Measurements from ENCODE around the gene FAM117B. TPM values are rescaled to one million over a fixed set of nuclear protein-coding genes. Genes with fewer than 3 reads are reported as not detected.

Gene FAM117B
- total RNA-seq (ENCODE audit: unreplicated experiment) = 28.9 TPM
- long read RNA-seq, partial matches to known transcripts = 0 of 7 reads
- long read RNA-seq, other reads (novel, unspliced or antisense) = 7 of 7 reads

DNA sequence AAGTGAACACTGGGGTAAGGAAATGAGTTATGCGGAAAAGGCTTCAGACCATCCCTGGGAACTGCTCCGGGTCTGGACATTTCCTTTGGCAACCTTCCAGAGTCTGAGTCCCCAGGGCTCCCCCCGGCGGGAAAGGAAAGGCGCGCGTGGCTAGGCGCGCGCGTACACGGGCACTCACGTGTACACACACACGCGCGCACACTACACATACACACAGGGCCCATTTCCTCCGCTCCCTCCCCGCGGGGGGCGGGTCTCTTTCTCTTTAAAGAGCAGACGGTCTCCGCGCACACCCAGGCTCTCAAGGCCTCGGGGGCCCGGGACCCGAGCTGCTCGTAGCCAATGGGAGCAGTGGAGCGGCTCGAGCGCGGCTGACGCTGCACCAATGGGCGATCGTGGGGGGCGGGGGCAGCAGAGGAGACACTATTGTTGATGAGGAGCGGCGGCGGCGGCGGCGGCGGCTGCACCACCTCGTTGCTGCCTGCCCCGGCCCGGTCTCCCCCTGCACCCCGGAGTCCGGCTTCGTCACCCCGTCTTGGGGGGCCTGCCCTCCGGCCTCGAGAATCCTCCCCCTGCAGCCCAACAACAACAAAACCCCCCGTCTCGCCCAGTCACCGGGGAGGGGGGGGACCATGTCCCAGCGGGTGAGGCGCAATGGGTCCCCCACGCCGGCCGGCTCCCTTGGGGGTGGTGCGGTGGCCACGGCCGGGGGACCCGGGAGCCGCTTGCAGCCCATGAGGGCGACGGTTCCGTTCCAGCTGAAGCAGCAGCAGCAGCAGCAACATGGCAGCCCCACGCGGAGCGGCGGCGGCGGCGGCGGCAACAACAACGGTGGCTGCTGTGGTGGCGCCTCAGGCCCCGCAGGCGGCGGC is at the start of gene FAM117B:
Gene FAM117B, plus strand, starts transcription at position 414 of the 872 bp plus-strand sequence. Its CDS starts 219 bp downstream, at position 633.
- peak within 1 kb of the TSS; percentile 93 for H3K27ac Mint-ChIP-seq (ENCODE audit: unreplicated experiment)
- H3K4me1 Mint-ChIP-seq (ENCODE audit: low read depth, unreplicated experiment) = peaks cover 5% of the 10 kb centered on the region
- H3K27me3 Mint-ChIP-seq (ENCODE audit: unreplicated experiment) = peaks cover 9% of the 10 kb centered on the region
- H3K9me3 Mint-ChIP-seq (ENCODE audit: unreplicated experiment) = peaks cover 7% of the 10 kb centered on the region
- TF ChIP-seq, protein P1, sequence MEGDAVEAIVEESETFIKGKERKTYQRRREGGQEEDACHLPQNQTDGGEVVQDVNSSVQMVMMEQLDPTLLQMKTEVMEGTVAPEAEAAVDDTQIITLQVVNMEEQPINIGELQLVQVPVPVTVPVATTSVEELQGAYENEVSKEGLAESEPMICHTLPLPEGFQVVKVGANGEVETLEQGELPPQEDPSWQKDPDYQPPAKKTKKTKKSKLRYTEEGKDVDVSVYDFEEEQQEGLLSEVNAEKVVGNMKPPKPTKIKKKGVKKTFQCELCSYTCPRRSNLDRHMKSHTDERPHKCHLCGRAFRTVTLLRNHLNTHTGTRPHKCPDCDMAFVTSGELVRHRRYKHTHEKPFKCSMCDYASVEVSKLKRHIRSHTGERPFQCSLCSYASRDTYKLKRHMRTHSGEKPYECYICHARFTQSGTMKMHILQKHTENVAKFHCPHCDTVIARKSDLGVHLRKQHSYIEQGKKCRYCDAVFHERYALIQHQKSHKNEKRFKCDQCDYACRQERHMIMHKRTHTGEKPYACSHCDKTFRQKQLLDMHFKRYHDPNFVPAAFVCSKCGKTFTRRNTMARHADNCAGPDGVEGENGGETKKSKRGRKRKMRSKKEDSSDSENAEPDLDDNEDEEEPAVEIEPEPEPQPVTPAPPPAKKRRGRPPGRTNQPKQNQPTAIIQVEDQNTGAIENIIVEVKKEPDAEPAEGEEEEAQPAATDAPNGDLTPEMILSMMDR (IDR thresholded peaks at IDR 0.05; ENCODE audit: partially characterized antibody, unreplicated experiment) = no peak
- peak; percentile 99 for DNase-seq
- H3K36me3 Mint-ChIP-seq (ENCODE audit: unreplicated experiment) = no peaks in the 10 kb centered on the region
- H3K4me3 Mint-ChIP-seq (ENCODE audit: unreplicated experiment) = peak within 1 kb of the TSS; percentile 94

DNA sequence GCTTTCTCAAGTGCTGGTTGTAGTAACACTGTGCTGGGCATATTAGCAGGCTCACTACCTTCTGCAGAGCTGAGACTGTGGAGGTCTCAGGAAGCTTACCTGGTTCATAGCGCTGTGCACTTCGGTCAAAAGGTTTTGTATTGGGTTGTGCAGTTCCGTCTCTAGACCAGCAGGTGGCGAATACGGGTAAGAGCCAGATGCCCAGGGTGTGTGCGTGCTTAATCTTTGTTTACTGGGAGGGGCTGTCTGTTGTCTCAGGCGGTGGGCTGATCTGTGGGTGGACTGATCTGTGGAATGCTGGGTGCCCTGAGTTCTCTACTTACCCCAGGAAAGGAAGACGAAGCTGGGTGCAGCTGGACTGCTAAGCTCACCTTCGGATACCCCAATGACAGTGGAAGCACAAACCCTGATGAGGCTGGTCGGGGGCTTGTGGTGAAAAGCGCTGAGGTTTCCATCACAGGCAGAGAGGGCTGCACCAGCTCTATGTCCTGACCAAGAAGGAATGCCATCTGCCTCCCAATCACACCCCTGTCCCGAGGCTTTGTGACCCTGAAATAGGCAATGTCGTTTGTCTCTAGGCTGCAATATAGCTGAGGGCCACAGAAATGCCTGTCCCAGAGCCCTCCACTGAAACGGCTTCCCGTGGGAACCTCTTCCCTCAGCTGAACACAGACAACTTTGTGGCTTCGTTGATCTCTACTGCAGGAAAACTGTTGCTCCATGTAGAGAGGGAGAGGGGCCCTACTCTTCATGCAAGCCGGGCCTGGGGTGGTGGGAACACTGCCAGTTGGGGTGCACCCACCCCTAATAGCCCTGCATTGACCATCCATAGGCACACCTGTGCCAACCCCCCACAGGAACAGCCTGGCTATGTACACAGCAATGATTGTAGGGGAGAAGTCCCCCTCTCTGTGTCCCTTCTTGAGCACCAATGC is 45.9 kb upstream of the FAM117B start:
- TF ChIP-seq, protein P1 (IDR thresholded peaks at IDR 0.05; ENCODE audit: partially characterized antibody, unreplicated experiment) = peak; percentile 97
- Mint-ChIP-seq H3K9me3 (ENCODE audit: unreplicated experiment) (peaks cover 7% of the 10 kb centered on the region), H3K27ac (ENCODE audit: unreplicated experiment) (peak overlapping the region; percentile 79), H3K4me3 (ENCODE audit: unreplicated experiment) (no peak overlapping the region), H3K27me3 (ENCODE audit: unreplicated experiment) (peaks cover 6% of the 10 kb centered on the region), H3K4me1 (ENCODE audit: low read depth, unreplicated experiment) (peaks cover 2% of the 10 kb centered on the region), H3K36me3 (ENCODE audit: unreplicated experiment) (peaks cover 3% of the 10 kb centered on the region)
- DNase-seq = peak; percentile 69

DNA sequence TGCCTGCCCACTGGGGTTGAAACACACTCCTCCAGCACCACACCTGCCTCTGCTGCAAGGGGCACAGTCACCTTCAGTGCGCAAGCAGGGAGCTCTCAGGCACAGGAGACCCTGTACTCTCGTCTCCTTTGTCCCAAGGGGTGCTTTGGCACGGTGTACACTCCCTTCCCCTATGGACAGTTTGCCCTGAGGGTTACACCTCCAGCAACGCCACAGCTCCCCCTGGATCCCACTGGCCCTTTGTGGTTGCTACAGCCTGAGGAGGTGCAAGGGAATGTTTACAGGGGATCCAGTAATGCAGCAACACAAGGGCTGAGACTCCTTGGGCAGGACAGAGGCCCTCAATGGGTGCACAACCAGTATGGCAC is 45.2 kb upstream of the FAM117B start:
- DNase-seq = no peak
- no peak overlapping the region for H3K27ac Mint-ChIP-seq (ENCODE audit: unreplicated experiment)

DNA sequence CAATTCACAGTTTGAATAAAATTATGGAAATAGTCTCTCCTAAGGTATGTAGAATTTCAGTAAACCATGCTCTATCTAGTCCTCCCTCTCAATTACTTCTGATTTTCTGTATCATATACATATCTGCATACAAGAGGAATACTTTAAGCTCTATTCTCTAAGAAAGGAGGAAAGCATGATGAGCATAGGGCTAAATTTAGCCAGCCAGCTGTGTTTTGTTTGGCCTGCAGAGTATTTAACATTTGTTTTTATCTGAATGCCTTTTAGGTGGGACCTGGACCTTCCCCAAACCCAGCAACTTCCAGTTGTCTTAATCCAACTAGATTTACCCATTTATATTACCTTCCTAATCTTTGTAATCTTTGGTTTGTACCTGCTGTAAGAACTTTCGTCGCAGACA is 42.2 kb upstream of the FAM117B start:
- H3K27ac Mint-ChIP-seq (ENCODE audit: unreplicated experiment) = no peak overlapping the region
- peaks cover 4% of the 10 kb centered on the region for H3K27me3 Mint-ChIP-seq (ENCODE audit: unreplicated experiment)
- no peaks in the 10 kb centered on the region for H3K36me3 Mint-ChIP-seq (ENCODE audit: unreplicated experiment)
- TF ChIP-seq, protein P1 (IDR thresholded peaks at IDR 0.05; ENCODE audit: partially characterized antibody, unreplicated experiment) = no peak
- peaks cover 7% of the 10 kb centered on the region for H3K9me3 Mint-ChIP-seq (ENCODE audit: unreplicated experiment)
- peaks cover 2% of the 10 kb centered on the region for H3K4me1 Mint-ChIP-seq (ENCODE audit: low read depth, unreplicated experiment)
- no peak for DNase-seq
- H3K4me3 Mint-ChIP-seq (ENCODE audit: unreplicated experiment) = no peak overlapping the region

More for the DNA sequence above, 45.2 kb upstream of the FAM117B start:
- TF ChIP-seq, protein P1 (IDR thresholded peaks at IDR 0.05; ENCODE audit: partially characterized antibody, unreplicated experiment) = no peak
- Mint-ChIP-seq H3K4me3 (ENCODE audit: unreplicated experiment) (no peak overlapping the region), H3K4me1 (ENCODE audit: low read depth, unreplicated experiment) (peaks cover 2% of the 10 kb centered on the region), H3K9me3 (ENCODE audit: unreplicated experiment) (peaks cover 7% of the 10 kb centered on the region), H3K36me3 (ENCODE audit: unreplicated experiment) (no peaks in the 10 kb centered on the region), H3K27me3 (ENCODE audit: unreplicated experiment) (peaks cover 4% of the 10 kb centered on the region)
